NB4 (cell line): Measurements from ENCODE around the gene CHCHD4.

Source experiments
- CTCF ChIP-seq: IDR thresholded peaks from one replicate; pipeline ENCODE4 v1.5.1; 2012; ENCODE audit warnings: low read depth, low read length
- POLR2A ChIP-seq: IDR thresholded peaks from 2 replicates; pipeline ENCODE4 v1.6.1; 2011; ENCODE audit warnings: mild to moderate bottlenecking; ENCODE audit not compliant: insufficient read length; ENCODE audit errors: extremely low read depth

DNA sequence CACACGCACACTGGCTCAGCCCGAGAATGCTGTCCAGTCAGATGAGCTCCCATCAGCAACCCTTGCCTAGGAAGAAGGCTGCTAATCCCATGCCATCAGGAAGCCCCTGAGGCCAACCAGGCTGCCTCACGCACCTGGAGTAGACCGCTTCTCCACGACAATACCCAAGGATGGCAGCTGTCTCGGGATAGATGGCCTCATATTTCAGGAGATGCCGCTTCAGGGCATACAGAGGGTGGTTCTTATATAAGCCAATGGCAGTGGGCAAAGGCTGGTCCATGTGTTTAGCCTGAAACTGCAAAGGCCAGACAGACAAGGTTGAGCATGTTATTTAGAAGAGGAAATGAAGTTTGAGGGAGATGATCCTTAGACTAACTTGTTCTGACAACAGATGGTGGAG, 31.5 kb upstream of the CHCHD4 start:
- TF ChIP-seq CTCF (no peak), POLR2A (no peak)
